Testis (tissue), 3 donors: ENCODE results near the gene ZNF799. TPM values are rescaled to one million over a fixed set of nuclear protein-coding genes. Genes with fewer than 3 reads are reported as not detected.
"Not testable (repeated sequence)": the region's sequence is repeated elsewhere in the genome, so short reads cannot be mapped to it uniquely, and the experiment has no call there.

Experiments used
- DNase-seq: peaks from one replicate; pipeline ENCODE4 v3.0.0-alpha.2; 2019
- H3K27ac ChIP-seq, 2 donors: fragments of 200-600 bp; sonication (generic); one replicate each; pipeline ENCODE4 v1.5.1; 2019
- H3K27me3 ChIP-seq: fragments of 200-600 bp; sonication (generic); one replicate; pipeline ENCODE4 v1.5.1; 2019
- H3K36me3 ChIP-seq: fragments of 200-600 bp; sonication (generic); one replicate; pipeline ENCODE4 v1.5.1; 2017; ENCODE audit warnings: low read depth; ENCODE audit errors: missing control alignments
- H3K4me1 ChIP-seq: fragments of 200-600 bp; sonication (generic); one replicate; pipeline ENCODE4 v1.5.1; 2019
- H3K4me3 ChIP-seq, 2 donors: fragments of 200-600 bp; sonication (generic); one replicate each; pipeline ENCODE4 v1.5.1; 2017 to 2019
- H3K9me3 ChIP-seq: fragments of 200-600 bp; sonication (generic); one replicate; pipeline ENCODE4 v1.5.1; 2017
- CTCF ChIP-seq, 3 experiments: fragments of 450-650 bp in 2 of 3; fragments of 200-600 bp in 1 of 3; sonication (generic) in 1 of 3; IDR thresholded peaks; one replicate each; pipeline ENCODE4 v1.5.1; 2016 to 2019; ENCODE audit warnings: antibody characterized with exemption in 3 of 3, mild to moderate bottlenecking in 2 of 3, moderate library complexity in 1 of 3
- POLR2A ChIP-seq: fragments of 450-650 bp; IDR thresholded peaks from one replicate; pipeline ENCODE4 v1.6.1; 2017; ENCODE audit warnings: antibody characterized with exemption, mild to moderate bottlenecking, moderate library complexity
- WGBS, 2 donors: methylation state at CpG; one replicate each; pipeline ENCODE4 v1.1.5; 2018; 5-methylcytosine and 5-hydroxymethylcytosine counted together
- intact Hi-C: fragments of 100-400 bp; cut with DNase I; formaldehyde crosslinking; loops from one replicate; pipeline ENCODE4 v1.15.1; 2023; ENCODE audit warnings: low total_unique reads
- polyA plus RNA-seq: library from polyadenylated mRNA; stranded (reverse); fragments of 350-450 nt; fragmentation: Illumina TruSeq; extraction: RNeasy Lipid Tissue Mini Kit (QIAGEN cat#74804); gene quantifications from one replicate; pipeline ENCODE4 v1.2.3, GENCODE V29; 2014; ENCODE audit warnings: low read depth, low replicate concordance; ENCODE audit not compliant: insufficient read depth
- total RNA-seq, 2 donors: library from RNA; depleted of rRNA; stranded (reverse); fragments of >200 nt; gene quantifications; one replicate each; pipeline ENCODE4 v1.2.3, GENCODE V29; 2016

The ZNF799 gene
- total and polyA plus RNA-seq, 3 donors from 2014 or later, result 3.9 to 5.8 (median 4.6) TPM

DNA sequence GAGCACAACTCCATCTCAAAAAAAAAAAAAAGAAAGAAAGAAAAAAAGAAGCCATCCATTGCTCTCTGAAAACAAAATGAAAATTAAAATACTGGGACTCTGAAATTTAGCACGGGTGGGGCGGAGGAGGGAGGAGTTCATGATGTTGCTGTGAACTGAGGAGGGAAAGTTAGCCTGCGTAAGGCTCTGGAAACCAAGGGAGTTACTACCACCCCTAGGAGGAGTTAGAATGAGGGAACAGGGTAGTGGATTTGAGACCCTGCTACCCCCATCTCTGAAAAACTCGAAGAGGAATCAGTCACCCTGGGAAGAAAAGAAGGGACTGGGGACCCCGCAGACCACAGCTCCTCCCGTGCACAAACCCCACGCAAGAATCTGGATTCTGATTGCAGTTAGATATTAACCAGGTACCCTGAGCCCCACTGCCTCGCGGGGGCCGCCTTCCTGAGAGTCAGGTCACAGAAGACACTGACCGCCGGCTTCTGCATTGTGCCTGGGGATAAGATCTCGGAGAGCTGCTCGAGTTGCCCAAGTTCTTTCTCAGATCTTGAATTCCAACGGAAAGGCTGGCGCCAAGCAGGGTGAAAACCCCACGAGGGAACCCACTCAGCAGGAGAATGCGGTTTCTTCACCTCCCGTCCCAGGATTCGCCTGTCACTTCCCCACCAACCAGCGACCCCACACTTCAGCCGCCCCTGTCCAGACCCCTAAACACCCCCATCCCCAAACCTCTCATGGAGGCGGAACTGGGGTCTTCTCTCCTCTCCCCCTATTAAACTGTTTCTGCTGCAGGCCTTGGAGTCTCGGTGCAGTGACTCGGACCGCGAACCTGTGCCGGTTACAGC, 36.5 kb downstream of the ZNF799 start:
- peak overlapping the region; percentile 87 to 91 for H3K27ac ChIP-seq
- TF ChIP-seq CTCF (IDR thresholded peaks at IDR 0.05) (no peak), POLR2A (no peak)
- H3K9me3 ChIP-seq, result no peaks in the 10 kb centered on the region
- DNase-seq, result peak; percentile 49
- peak overlapping the region; percentile 72 to 90 for H3K4me3 ChIP-seq
- H3K36me3 ChIP-seq, result no peaks in the 10 kb centered on the region
- intact Hi-C loops, result no loop called here
- WGBS, 2 donors, result 3 to 4% methylated on average over 28 of the region's 28 CpGs
- peaks cover 4% of the 10 kb centered on the region for H3K4me1 ChIP-seq
- no peaks in the 10 kb centered on the region for H3K27me3 ChIP-seq

DNA sequence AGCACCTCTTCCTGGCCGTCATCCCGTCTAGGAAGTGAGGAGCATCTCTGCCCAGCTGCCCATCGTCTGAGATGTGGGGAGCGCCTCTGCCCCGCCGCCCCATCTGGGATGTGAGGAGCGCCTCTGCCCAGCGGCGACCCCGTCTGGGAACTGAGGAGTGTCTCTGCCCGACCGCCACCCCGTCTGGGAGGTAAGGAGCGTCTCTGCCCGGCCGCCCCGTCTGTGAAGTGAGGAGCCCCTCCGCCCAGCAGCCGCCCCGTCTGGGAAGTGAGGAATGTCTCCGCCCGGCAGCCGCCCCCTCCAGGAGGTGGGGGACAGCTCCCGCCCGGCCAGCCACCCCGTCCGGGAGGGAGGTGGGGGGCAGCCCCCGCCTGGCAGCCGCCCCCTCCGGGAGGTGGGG, 38.8 kb downstream of the ZNF799 start:
- WGBS, 2 donors, result 61 to 85% methylated on average over 4 to 21 of the region's 30 CpGs
- H3K36me3 ChIP-seq, DNase-seq, H3K27ac ChIP-seq, H3K4me1 ChIP-seq, intact Hi-C loops, H3K9me3 ChIP-seq, H3K27me3 ChIP-seq: not testable (repeated sequence)
- H3K4me3 ChIP-seq, result peak overlapping the region in 1 of 2 donors; percentile 4

- no peak for TF ChIP-seq POLR2A
- TF ChIP-seq CTCF (IDR thresholded peaks at IDR 0.05), result no peak
- DNase-seq, result no peak
- Histone ChIP-seq H3K36me3 (no peaks in the 10 kb centered on the region), H3K4me1 (no peaks in the 10 kb centered on the region), H3K4me3 (no peak overlapping the region), H3K27ac (no peak overlapping the region), H3K27me3 (no peaks in the 10 kb centered on the region), H3K9me3 (no peaks in the 10 kb centered on the region)
- 96 to 99% methylated on average over 4 of the region's 4 CpGs for WGBS, 2 donors
- intact Hi-C loops, result no loop called here
These were observed 47.7 kb downstream of the ZNF799 start for GRCh38 chr19:12353375-12353774.

GRCh38 chr19:12350890-12351197, 50.2 kb downstream of the ZNF799 start:
- no peak for TF ChIP-seq POLR2A
- no peak for TF ChIP-seq CTCF (IDR thresholded peaks at IDR 0.05)
- Histone ChIP-seq H3K9me3 (no peaks in the 10 kb centered on the region), H3K27ac (no peak overlapping the region), H3K4me1 (no peaks in the 10 kb centered on the region), H3K27me3 (no peaks in the 10 kb centered on the region), H3K36me3 (no peaks in the 10 kb centered on the region), H3K4me3 (no peak overlapping the region)
- no peak for DNase-seq
- 91 to 96% methylated on average over 5 of the region's 5 CpGs for WGBS, 2 donors
- intact Hi-C loops, result no loop called here

- no peak for TF ChIP-seq POLR2A
- Histone ChIP-seq H3K27me3 (no peaks in the 10 kb centered on the region), H3K27ac (no peak overlapping the region), H3K4me3 (no peak overlapping the region), H3K9me3 (no peaks in the 10 kb centered on the region), H3K36me3 (no peaks in the 10 kb centered on the region), H3K4me1 (no peaks in the 10 kb centered on the region)
- WGBS, 2 donors, result 95 to 97% methylated on average over 8 of the region's 8 CpGs
- DNase-seq, result no peak
- intact Hi-C loops, result no loop called here
These were observed 50.7 kb downstream of the ZNF799 start for GRCh38 chr19:12350185-12350889.
